Activated CD8-positive, alpha-beta T cell treated with anti-CD3 and anti-CD28 coated beads, Interleukin-2, amount 10 ng/mL, durations not matched to agents 7 days and 5 days (primary cell): ENCODE results near the gene ZNF500. TPM values are rescaled to one million over a fixed set of nuclear protein-coding genes. Genes with fewer than 3 reads are reported as not detected.

Experiments used
- ATAC-seq: fragments of 150-1000 bp; cut with Tn5 transposase; one replicate; pipeline ENCODE4 v1.10.0; 2021; ENCODE audit warnings: moderate library complexity
- CTCF ChIA-PET: fragments of 350-600 bp; sonication (Branson Sonifier 250); formaldehyde crosslinking; loops from one replicate; lab custom pipeline; 2021; ENCODE audit warnings: antibody characterized with exemption; lab: Charles Lee
- POLR2A ChIA-PET: fragments of 350-600 bp; sonication (Branson Sonifier 250); formaldehyde crosslinking; loops from one replicate; lab custom pipeline; 2021; ENCODE audit warnings: antibody characterized with exemption; lab: Charles Lee
- DNase-seq: peaks from one replicate; pipeline ENCODE4 v3.0.0-alpha.2; 2020
- H3K27ac Mint-ChIP-seq: one replicate; pipeline ENCODE4 v1.8.0; 2021; ENCODE audit warnings: mild to moderate bottlenecking, mixed read lengths
- H3K27me3 Mint-ChIP-seq: one replicate; pipeline ENCODE4 v1.8.0; 2021; ENCODE audit warnings: low read depth, mixed read lengths
- H3K36me3 Mint-ChIP-seq: one replicate; pipeline ENCODE4 v1.8.0; 2021; ENCODE audit warnings: low read depth, mixed read lengths
- H3K4me1 Mint-ChIP-seq: one replicate; pipeline ENCODE4 v1.8.0; 2021; ENCODE audit warnings: low read depth, mixed read lengths
- H3K4me3 Mint-ChIP-seq: one replicate; pipeline ENCODE4 v1.8.0; 2021; ENCODE audit warnings: mild to moderate bottlenecking, mixed read lengths
- H3K9me3 Mint-ChIP-seq: one replicate; pipeline ENCODE4 v1.8.0; 2022; ENCODE audit warnings: mixed read lengths; ENCODE audit not compliant: insufficient read depth
- total RNA-seq, 2 experiments: library from RNA; stranded (reverse); gene quantifications; one replicate each; pipeline ENCODE4 v1.2.3, GENCODE V29; 2021

ZNF500 gene
- total RNA-seq, 2 experiments from 2014 or later: 14.0 to 14.9 TPM

DNA sequence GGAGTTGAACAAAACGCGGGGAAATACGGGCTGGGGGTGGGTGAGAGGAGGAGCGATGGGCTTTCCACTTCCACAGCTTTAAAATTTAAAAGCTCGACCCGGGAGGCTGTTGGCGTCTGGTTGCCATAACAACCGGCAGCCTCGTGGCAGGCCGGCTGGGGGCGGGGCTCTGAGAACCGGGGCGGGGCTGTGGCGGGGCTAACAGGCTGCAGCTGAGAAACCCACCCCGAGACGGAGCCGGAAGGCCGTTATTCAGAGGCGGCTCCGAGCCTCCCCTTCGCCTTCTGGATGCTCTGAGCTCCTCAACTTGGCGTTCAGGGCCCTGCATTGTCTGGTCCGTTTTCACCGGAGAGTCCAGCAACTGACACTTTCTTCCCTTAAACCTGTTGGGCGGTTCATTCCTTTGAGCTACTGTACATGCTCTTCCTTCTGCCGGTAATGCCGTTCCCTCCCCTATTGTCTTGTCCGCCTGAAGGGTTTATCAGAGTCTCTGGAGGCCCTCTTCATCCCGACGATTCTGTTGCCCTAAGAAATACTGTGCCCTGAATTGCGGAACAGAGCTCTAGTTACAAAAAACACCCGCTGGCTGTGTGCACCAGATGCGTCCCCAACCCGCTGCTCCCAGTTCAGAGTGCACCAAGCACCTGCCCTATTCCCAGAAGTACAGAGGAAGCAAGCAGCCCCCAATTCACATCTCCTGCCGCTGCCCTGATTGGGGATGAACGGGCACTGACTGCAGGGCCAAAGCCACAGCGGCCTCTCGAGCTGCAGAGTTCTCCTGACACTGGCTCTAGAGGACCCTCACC lies 32.0 kb downstream of the ZNF500 start:
- H3K27ac Mint-ChIP-seq: peak overlapping the region; percentile 92
- H3K4me3 Mint-ChIP-seq: peak overlapping the region; percentile 85
- ChIA-PET POLR2A (interaction anchor here (0.8 to 2.6 kb wide), 12 partner anchors 10 to 113 kb away, joined by 3 to 16 read pairs (median 4); partner anchors contain the start of genes GLYR1, NUDT16L1, UBN1 and ZNF500), CTCF (interaction anchor here (0.9 to 2.2 kb wide), 14 partner anchors 10 to 481 kb away, joined by 3 to 10 read pairs (median 4); partner anchors contain the start of genes MGRN1, NUDT16L1, ROGDI and ZNF500)
- no peaks in the 10 kb centered on the region for H3K27me3 Mint-ChIP-seq
- no peaks in the 10 kb centered on the region for H3K9me3 Mint-ChIP-seq
- DNase-seq (peak; percentile 97), ATAC-seq (peak; percentile 83)
- H3K36me3 Mint-ChIP-seq: peaks cover 1% of the 10 kb centered on the region
- H3K4me1 Mint-ChIP-seq: peaks cover 18% of the 10 kb centered on the region

DNA sequence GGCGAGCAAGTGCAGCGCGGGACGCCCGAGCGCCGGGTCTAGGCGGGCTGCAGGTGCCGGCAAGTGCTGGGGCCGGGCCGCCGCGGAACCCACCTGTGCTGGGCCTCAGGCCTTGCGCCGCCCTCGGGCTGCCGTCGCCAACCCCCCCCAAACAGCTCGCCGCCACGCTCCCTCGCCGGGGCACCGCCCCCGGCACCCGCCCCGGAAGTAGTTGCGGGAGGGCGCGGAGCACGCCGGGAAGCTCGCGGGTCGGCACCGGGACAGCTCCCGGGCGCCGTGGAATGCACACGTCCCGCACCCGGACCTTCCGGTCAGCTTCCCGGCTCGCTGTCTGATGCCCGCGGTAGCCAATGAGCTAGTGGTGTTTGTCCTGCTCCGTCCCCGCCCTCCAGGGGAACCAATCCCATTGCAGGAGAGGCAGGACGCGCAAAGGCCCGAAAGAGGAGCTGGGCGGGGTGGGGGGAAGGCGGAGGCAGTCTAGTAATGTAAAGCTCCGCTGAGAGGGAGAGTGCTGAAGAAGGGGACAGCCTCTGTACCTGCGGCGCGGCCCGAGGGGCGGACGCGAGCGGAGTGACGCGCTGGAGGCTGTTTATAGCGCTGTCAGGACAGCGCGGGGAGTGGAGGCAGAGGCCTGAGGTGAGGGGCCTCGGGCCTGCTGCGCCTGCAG lies 32.8 kb downstream of the ZNF500 start, which contains the start of the genes ANKS3 and DNAAF8:
ANKS3 (minus strand) TSS at position 209 of the 667 bp plus-strand sequence. CDS start 4,122 bp downstream, outside the sequence.
DNAAF8 (plus strand) TSS at position 475 of the 667 bp plus-strand sequence. CDS start 1,978 bp downstream, outside the sequence.
- no peaks in the 10 kb centered on the region for H3K9me3 Mint-ChIP-seq
- peaks cover 5% of the 10 kb centered on the region for H3K36me3 Mint-ChIP-seq
- CTCF ChIA-PET: interaction anchor here (0.9 to 2.2 kb wide), 13 partner anchors 9 to 480 kb away, joined by 3 to 10 read pairs (median 3); partner anchors contain the start of genes MGRN1, ROGDI and ZNF500
- H3K4me1 Mint-ChIP-seq: peaks cover 18% of the 10 kb centered on the region
- peak within 1 kb of the TSS; percentile 92 for H3K27ac Mint-ChIP-seq
- POLR2A ChIA-PET: interaction anchor here (0.7 to 2.6 kb wide), 14 partner anchors 10 to 113 kb away, joined by 3 to 16 read pairs (median 4); partner anchors contain the start of genes GLYR1, NUDT16L1, UBN1 and ZNF500
- DNase-seq: peak; percentile 86
- peak; percentile 82 for ATAC-seq
- H3K4me3 Mint-ChIP-seq: peak within 1 kb of the TSS; percentile 85
- H3K27me3 Mint-ChIP-seq: no peaks in the 10 kb centered on the region

DNA sequence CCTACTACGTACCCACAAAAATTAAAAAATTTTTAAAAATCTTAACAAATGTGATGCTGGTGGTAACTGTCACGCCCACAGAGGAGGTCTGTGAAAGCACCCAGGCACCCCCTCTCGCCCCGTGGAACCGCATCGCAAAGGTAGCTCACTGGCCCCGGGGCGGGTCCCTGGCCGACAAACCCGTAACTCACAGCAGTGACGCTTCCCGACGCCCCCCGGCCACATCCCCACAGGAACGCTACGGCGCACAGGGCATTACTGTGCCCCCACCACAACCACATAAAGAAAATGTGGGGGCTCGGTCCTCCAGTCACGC lies 33.3 kb downstream of the ZNF500 start:
- peak overlapping the region; percentile 82 for H3K27ac Mint-ChIP-seq
- peak overlapping the region; percentile 85 for H3K4me3 Mint-ChIP-seq
- peaks cover 18% of the 10 kb centered on the region for H3K4me1 Mint-ChIP-seq
- no peaks in the 10 kb centered on the region for H3K9me3 Mint-ChIP-seq
- ATAC-seq (peak; percentile 8), DNase-seq (peak; percentile 47)
- no peaks in the 10 kb centered on the region for H3K27me3 Mint-ChIP-seq
- H3K36me3 Mint-ChIP-seq: peaks cover 6% of the 10 kb centered on the region
- ChIA-PET POLR2A (interaction anchor here (0.7 to 2.6 kb wide), 10 partner anchors 9 to 114 kb away, joined by 3 to 16 read pairs (median 5); partner anchors contain the start of genes GLYR1, NUDT16L1, UBN1 and ZNF500), CTCF (interaction anchor here (0.9 to 2.2 kb wide), 8 partner anchors 9 to 222 kb away, joined by 3 to 10 read pairs (median 4); partner anchors contain the start of genes MGRN1, ROGDI and ZNF500)

DNA sequence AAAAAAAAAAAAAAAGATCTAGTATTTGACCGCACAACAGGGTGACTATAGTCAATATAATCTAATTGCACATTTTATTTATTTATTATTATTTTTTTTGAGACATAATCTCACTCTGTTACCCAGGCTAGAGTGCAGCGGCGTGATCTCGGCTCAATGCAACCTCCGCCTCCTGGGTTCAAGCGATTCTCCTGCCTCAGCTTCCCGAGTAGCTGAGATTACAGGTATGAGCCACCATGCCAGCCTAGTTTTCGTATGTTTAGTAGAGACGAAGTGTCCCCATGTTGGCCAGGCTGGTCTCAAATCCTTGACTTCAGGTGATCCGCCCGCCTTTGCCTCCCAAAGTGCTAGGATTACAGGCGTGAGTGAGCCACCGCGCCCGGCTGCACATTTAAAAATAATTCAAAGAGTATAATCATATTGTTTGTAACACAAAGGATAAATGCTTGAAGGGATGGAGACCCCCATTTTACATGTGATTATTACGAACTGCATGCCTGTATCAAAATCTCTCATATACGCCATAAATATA lies 33.7 kb downstream of the ZNF500 start:
- peak overlapping the region; percentile 85 for H3K4me3 Mint-ChIP-seq
- peak overlapping the region; percentile 82 for H3K27ac Mint-ChIP-seq
- ATAC-seq (no peak), DNase-seq (no peak)
- ChIA-PET POLR2A (interaction anchor here (0.7 to 2.6 kb wide), 6 partner anchors 14 to 114 kb away, joined by 3 to 16 read pairs (median 6); partner anchors contain the start of genes GLYR1, UBN1 and ZNF500), CTCF (interaction anchor here (1.2 to 2.2 kb wide), 4 partner anchors 8 to 109 kb away, joined by 3 to 10 read pairs (median 5); partner anchors contain the start of gene MGRN1)
- peaks cover 8% of the 10 kb centered on the region for H3K36me3 Mint-ChIP-seq
- no peaks in the 10 kb centered on the region for H3K9me3 Mint-ChIP-seq
- H3K4me1 Mint-ChIP-seq: peaks cover 18% of the 10 kb centered on the region
- no peaks in the 10 kb centered on the region for H3K27me3 Mint-ChIP-seq

DNA sequence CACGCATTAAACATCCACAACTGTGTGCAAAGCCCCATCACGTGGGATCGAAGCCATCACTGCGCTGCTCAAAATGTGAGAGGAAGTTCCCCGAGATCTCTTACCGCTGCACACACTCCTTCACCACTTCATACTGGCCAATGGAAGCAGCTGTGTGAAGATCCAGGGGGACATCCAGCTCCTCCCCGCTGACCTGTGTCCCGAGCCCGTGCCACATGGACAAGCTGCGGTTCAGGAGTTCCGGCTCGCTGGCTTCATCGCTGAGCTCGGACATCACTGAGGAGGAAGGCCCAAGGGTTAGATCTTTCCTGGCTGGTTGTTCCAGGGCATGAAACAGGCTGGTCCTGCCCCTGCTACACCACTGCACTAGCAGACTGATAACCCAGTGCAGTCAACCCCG lies 37.1 kb downstream of the ZNF500 start:
- no peak overlapping the region for H3K27ac Mint-ChIP-seq
- H3K4me1 Mint-ChIP-seq: peaks cover 11% of the 10 kb centered on the region
- ChIA-PET POLR2A (interaction anchor here (1.1 kb wide), 1 partner anchor 31 kb away, joined by 4 read pairs; no protein-coding TSS in a partner anchor), CTCF (no interaction called here)
- H3K27me3 Mint-ChIP-seq: no peaks in the 10 kb centered on the region
- no peak overlapping the region for H3K4me3 Mint-ChIP-seq
- no peak for DNase-seq
- no peak for ATAC-seq
- peaks cover 8% of the 10 kb centered on the region for H3K36me3 Mint-ChIP-seq
- H3K9me3 Mint-ChIP-seq: no peaks in the 10 kb centered on the region

DNA sequence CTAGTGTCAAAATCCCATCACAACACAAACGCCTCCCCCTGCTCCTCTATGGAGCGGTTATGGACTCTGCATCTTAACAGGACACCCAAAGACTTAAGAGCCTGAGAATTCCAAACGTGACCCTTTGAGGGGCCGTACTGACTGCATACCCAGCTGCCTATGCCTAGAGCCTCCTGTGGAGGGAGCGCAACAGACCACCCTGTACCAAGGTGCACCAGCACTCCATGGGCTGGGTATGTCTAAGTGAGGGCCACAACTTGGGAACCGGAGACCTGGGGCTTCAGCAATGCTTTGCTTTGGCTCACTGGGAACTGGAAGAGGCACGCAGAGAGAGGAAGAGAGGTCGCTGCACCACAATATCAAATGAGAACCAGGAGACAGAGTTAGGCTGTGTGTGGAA lies 38.3 kb downstream of the ZNF500 start:
- ChIA-PET CTCF (no interaction called here), POLR2A (no interaction called here)
- Mint-ChIP-seq H3K27me3 (no peaks in the 10 kb centered on the region), H3K27ac (no peak overlapping the region), H3K36me3 (peaks cover 8% of the 10 kb centered on the region), H3K4me1 (peaks cover 8% of the 10 kb centered on the region), H3K4me3 (no peak overlapping the region), H3K9me3 (no peaks in the 10 kb centered on the region)
- DNase-seq (no peak), ATAC-seq (no peak)

DNA sequence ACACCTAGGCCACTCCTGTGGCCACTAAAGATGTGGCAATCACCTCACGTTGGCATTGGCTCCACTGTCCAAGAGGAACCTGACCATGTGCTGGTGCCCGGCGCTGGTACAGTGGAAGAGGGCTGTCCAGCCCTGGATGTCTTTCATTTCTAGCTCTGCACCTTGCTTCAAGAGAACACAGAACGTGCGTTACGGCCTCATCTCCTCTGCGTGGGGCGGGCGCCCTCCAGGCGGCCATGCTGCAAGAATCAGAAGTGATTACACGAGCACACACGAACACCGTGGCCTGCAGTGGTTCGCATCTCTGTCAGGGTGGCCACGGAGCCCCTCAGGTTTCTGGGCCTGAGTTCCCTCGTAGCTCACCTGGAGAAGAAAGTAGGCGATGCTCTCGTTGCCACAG lies 40.3 kb downstream of the ZNF500 start:
- ChIA-PET CTCF (interaction anchor here (1.1 kb wide), 1 partner anchor 236 kb away, joined by 3 read pairs; no protein-coding TSS in a partner anchor), POLR2A (no interaction called here)
- no peaks in the 10 kb centered on the region for H3K27me3 Mint-ChIP-seq
- no peak overlapping the region for H3K4me3 Mint-ChIP-seq
- H3K9me3 Mint-ChIP-seq: no peaks in the 10 kb centered on the region
- no peak for ATAC-seq
- DNase-seq: no peak
- no peaks in the 10 kb centered on the region for H3K4me1 Mint-ChIP-seq
- peaks cover 13% of the 10 kb centered on the region for H3K36me3 Mint-ChIP-seq
- no peak overlapping the region for H3K27ac Mint-ChIP-seq

DNA sequence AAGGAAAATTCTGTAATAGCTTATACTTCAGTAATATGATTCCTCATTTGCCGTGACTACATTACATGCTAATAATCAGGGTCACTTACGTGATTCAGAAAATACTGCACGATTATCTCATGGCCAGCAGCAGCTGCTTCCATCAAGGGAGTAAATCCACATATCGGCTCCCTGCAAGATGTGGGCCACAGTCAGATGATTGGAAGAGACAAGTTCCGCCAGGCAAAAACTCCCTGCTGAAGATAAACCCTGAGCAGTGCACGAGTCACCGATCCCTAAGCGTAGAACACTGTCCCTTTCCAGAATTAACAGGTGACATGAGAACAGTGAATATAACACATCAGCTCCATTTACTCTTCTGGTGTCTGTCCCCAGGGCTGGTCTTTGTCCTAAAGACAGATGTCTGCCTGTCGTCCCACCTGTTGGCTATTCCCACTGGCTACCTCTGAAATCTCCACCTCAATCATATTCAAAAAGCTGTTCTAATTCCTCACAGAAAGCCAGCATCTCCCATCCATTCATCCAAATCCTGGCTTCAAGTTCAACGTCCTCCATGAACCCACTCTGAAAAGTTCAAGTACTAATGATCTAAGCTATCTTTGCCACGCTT lies 42.2 kb downstream of the ZNF500 start:
- Mint-ChIP-seq H3K9me3 (no peaks in the 10 kb centered on the region), H3K36me3 (peaks cover 10% of the 10 kb centered on the region), H3K4me1 (no peaks in the 10 kb centered on the region), H3K4me3 (no peak overlapping the region), H3K27ac (no peak overlapping the region), H3K27me3 (no peaks in the 10 kb centered on the region)
- DNase-seq (no peak), ATAC-seq (no peak)
- ChIA-PET CTCF (interaction anchor here (1.5 kb wide), 1 partner anchor 9 kb away, joined by 5 read pairs; the partner anchor contains the start of genes ANKS3 and DNAAF8), POLR2A (interaction anchor here (1.9 kb wide), 1 partner anchor 10 kb away, joined by 5 read pairs; the partner anchor contains the start of genes ANKS3 and DNAAF8)

DNA sequence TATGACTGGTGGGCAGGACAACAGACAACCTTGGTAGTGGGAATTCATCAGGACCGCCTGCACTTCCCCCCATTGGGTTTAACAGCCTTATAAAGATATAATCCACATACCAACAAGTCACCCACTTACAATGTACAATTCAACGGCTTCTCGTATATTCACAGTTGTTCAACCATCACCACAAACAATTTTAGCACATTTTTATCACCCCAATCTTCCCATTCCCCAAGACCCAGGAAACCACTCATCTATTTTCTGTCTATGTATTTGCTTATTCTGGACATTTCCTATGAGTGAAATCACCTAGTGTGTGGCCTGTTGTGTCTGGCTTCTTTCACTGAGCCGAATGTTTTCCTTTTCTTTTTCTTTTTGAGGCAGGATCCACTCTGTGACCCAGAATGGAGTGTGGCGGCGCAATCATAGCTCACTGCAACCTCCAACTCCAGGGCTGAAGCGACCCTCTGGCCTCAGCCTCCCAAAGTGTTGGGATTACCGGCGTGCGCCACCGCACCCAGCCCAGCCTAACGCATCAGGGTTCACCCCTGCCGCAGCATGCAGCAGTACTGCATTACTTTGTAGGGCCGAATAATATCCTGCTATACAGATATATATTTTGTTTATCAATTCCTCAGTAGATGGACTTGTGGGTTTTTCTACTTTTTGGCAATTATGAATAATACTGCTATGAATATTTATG lies 43.7 kb downstream of the ZNF500 start:
- ATAC-seq (no peak), DNase-seq (no peak)
- Mint-ChIP-seq H3K9me3 (no peaks in the 10 kb centered on the region), H3K27me3 (no peaks in the 10 kb centered on the region), H3K4me3 (no peak overlapping the region), H3K4me1 (no peaks in the 10 kb centered on the region), H3K27ac (no peak overlapping the region), H3K36me3 (peaks cover 5% of the 10 kb centered on the region)
- ChIA-PET POLR2A (no interaction called here), CTCF (no interaction called here)

DNA sequence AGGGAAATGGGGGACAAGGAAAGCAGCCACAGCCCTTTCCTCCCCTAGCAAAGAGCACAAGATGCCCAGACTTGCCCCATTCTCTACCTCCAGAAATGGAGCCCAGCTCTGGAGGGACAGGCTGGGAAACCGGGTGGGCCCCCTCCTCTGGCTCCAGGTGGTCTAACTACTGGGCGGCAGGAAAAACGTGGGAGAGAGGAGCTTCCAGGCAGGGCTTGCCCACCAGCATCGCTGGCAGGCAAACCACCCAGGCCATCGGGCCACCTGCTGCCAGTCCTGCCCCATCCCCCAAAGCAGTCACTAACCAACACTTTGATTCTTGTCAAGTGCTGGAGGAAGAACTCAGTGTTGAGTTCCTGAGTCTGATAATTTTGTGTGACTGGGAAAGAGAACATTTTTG lies 48.5 kb downstream of the ZNF500 start:
- Mint-ChIP-seq H3K27ac (no peak overlapping the region), H3K27me3 (no peaks in the 10 kb centered on the region), H3K36me3 (peaks cover 7% of the 10 kb centered on the region), H3K9me3 (no peaks in the 10 kb centered on the region), H3K4me3 (no peak overlapping the region), H3K4me1 (no peaks in the 10 kb centered on the region)
- ATAC-seq (no peak), DNase-seq (no peak)
- POLR2A ChIA-PET: no interaction called here
- CTCF ChIA-PET: no interaction called here
